GM21723 (cell line): ENCODE results near the gene KASH5.
"Not testable (repeated sequence)": the region's sequence is repeated elsewhere in the genome, so short reads cannot be mapped to it uniquely, and the experiment has no call there.

ENCODE experiments used
- ATAC-seq: cut with Tn5 transposase; IDR thresholded peaks from one replicate; pipeline ENCODE4 v1.9.1; 2021; ENCODE audit warnings: mild to moderate bottlenecking, moderate library complexity; ENCODE audit not compliant: unreplicated experiment

Gene KASH5

GRCh38 chr19:49434907-49435583 lies 47.0 kb downstream of the KASH5 start:
- ATAC-seq: no peak

GRCh38 chr19:49435670-49436069 lies 47.6 kb downstream of the KASH5 start:
- ATAC-seq: no peak

- no peak for ATAC-seq
These were observed 48.5 kb downstream of the KASH5 start for GRCh38 chr19:49436381-49437017.

- no peak for ATAC-seq
These were observed 49.2 kb downstream of the KASH5 start for GRCh38 chr19:49437231-49437630.

GRCh38 chr19:49438261-49438660 lies 50.2 kb downstream of the KASH5 start:
- no peak for ATAC-seq

GRCh38 chr19:49439836-49440235 lies 51.8 kb downstream of the KASH5 start:
- no peak for ATAC-seq

- no peak for ATAC-seq
These were observed 52.6 kb downstream of the KASH5 start for GRCh38 chr19:49440439-49441209.

GRCh38 chr19:49441210-49441959 lies 53.3 kb downstream of the KASH5 start, which contains the start of gene SLC17A7:
TSS of gene SLC17A7 (minus strand) at chr19:49441527. CDS start at chr19:49441379, 148 bp downstream.
- ATAC-seq: no peak

GRCh38 chr19:49441960-49442350 lies 53.9 kb downstream of the KASH5 start:
- ATAC-seq: no peak

- ATAC-seq: no peak
These were observed 54.3 kb downstream of the KASH5 start for GRCh38 chr19:49442354-49442753.

- peak; percentile 12 for ATAC-seq
These were observed 54.8 kb downstream of the KASH5 start for GRCh38 chr19:49442771-49443365.

GRCh38 chr19:49443366-49444099 lies 55.5 kb downstream of the KASH5 start:
- ATAC-seq: peak; percentile 71

- not testable (repeated sequence) for ATAC-seq
These were observed 56.2 kb downstream of the KASH5 start for GRCh38 chr19:49444100-49444700.

GRCh38 chr19:49445997-49446396 lies 57.9 kb downstream of the KASH5 start:
- ATAC-seq: no peak

- ATAC-seq: no peak
These were observed 59.7 kb downstream of the KASH5 start for GRCh38 chr19:49447485-49448431.

- ATAC-seq: no peak
These were observed 60.4 kb downstream of the KASH5 start for GRCh38 chr19:49448432-49448786.

- no peak for ATAC-seq
These were observed 62.4 kb downstream of the KASH5 start for GRCh38 chr19:49450405-49450804.

GRCh38 chr19:49451430-49452181 lies 63.6 kb downstream of the KASH5 start, which contains the start of gene PIH1D1:
TSS of gene PIH1D1 (minus strand) at chr19:49451814. CDS start at chr19:49451574, 240 bp downstream.
- peak; percentile 56 for ATAC-seq
